H1 (cell line): ENCODE measurements around the gene VWA2. TPM values are rescaled to one million over a fixed set of nuclear protein-coding genes. Genes with fewer than 3 reads are reported as not detected.

Experiments
- CTCF ChIA-PET: fragments of 300-600 bp; sonication (Branson Sonifier 250); formaldehyde crosslinking; loops from one replicate; lab custom pipeline; 2021; ENCODE audit not compliant: partially characterized antibody; lab: Charles Lee
- POLR2A ChIA-PET: fragments of 300-600 bp; sonication (Branson Sonifier 250); formaldehyde crosslinking; loops from one replicate; lab custom pipeline; 2021; ENCODE audit warnings: inconsistent platforms; ENCODE audit not compliant: partially characterized antibody; lab: Charles Lee
- DNase-seq, 2 experiments: peaks; one replicate each; pipeline versions ENCODE4 v3.0.0 to v3.0.0-alpha.2; 2010 to 2022; ENCODE audit warnings: low spot score in 2 of 2, low read depth in 1 of 2, mixed read lengths in 1 of 2
- FAIRE-seq: peaks from 2 replicates; lab custom pipeline; 2011; peaks lifted over from hg19 to GRCh38; lab: Jason Lieb, UNC
- H2AFZ ChIP-seq: 2 replicates; pipeline ENCODE4 v1.8.1; 2012; ENCODE audit warnings: low read length, inconsistent platforms
- H2AK5ac ChIP-seq: 2 replicates; pipeline ENCODE4 v1.6.1; 2013; ENCODE audit warnings: low read depth, low read length
- H2BK120ac ChIP-seq: replicated peaks from 2 replicates; pipeline ENCODE3; 2013; ENCODE audit warnings: low read depth, low read length, inconsistent platforms
- H2BK12ac ChIP-seq: 2 replicates; pipeline ENCODE4 v1.6.1; 2013; ENCODE audit warnings: low read depth, low read length
- H2BK15ac ChIP-seq: 2 replicates; pipeline ENCODE4 v1.6.1; 2013; ENCODE audit warnings: low read length
- H2BK20ac ChIP-seq: 2 replicates; pipeline ENCODE4 v1.6.1; 2013; ENCODE audit warnings: low read length
- H2BK5ac ChIP-seq: 2 replicates; pipeline ENCODE4 v1.6.1; 2013; ENCODE audit warnings: low read depth, low read length
- H3K14ac ChIP-seq: 2 replicates; pipeline ENCODE4 v1.6.1; 2013; ENCODE audit warnings: inconsistent platforms; ENCODE audit not compliant: insufficient read length
- H3K18ac ChIP-seq: 2 replicates; pipeline ENCODE4 v1.6.1; 2013; ENCODE audit warnings: low read length; ENCODE audit errors: extremely low read depth
- H3K23ac ChIP-seq: 2 replicates; pipeline ENCODE4 v1.6.1; 2013; ENCODE audit warnings: inconsistent platforms; ENCODE audit not compliant: insufficient read length
- H3K23me2 ChIP-seq: 2 replicates; pipeline ENCODE4 v1.6.1; 2013; ENCODE audit warnings: low read depth, low read length
- H3K27ac ChIP-seq: 2 replicates; pipeline ENCODE4 v1.6.1; 2011; ENCODE audit warnings: low read depth, low read length, inconsistent platforms
- H3K27me3 ChIP-seq, 4 experiments: replicated peaks in 1 of 4; 1 replicate in 1 of 4; 2 replicates in 3 of 4; pipeline versions ENCODE4 v1.6.1 to v1.8.1; 2011 to 2013; ENCODE audit warnings: low read length in 3 of 4, mild to moderate bottlenecking in 3 of 4, inconsistent platforms in 2 of 4, mixed read lengths in 2 of 4, moderate library complexity in 1 of 4; ENCODE audit not compliant: control insufficient read depth in 3 of 4, insufficient read depth in 3 of 4; ENCODE audit errors: extremely low read depth in 1 of 4
- H3K36me3 ChIP-seq, 4 experiments: 2 replicates each; pipeline versions ENCODE4 v1.6.1 to v1.8.1; 2011 to 2013; ENCODE audit warnings: mild to moderate bottlenecking in 4 of 4, low read length in 3 of 4, moderate library complexity in 2 of 4, control low read depth in 1 of 4, inconsistent platforms in 1 of 4; ENCODE audit not compliant: insufficient read depth in 4 of 4, control insufficient read depth in 2 of 4
- H3K4ac ChIP-seq: replicated peaks from 2 replicates; pipeline ENCODE3; 2013; ENCODE audit warnings: low read length, low read depth, mixed read lengths, inconsistent platforms; ENCODE audit not compliant: insufficient read length
- H3K4me1 ChIP-seq, 4 experiments: replicated peaks in 1 of 4; 1 replicate in 1 of 4; 2 replicates in 3 of 4; pipeline versions ENCODE4 v1.6.1 to v1.8.1; 2011 to 2013; ENCODE audit warnings: low read length in 3 of 4, inconsistent platforms in 2 of 4, mixed read lengths in 1 of 4; ENCODE audit not compliant: insufficient read depth in 4 of 4, control insufficient read depth in 3 of 4
- H3K4me2 ChIP-seq, 2 experiments: 2 replicates each; pipeline versions ENCODE4 v1.6.1 to v1.8.1; 2011 to 2013; ENCODE audit warnings: low read depth in 2 of 2, low read length in 2 of 2, control low read depth in 1 of 2, inconsistent platforms in 1 of 2, mild to moderate bottlenecking in 1 of 2; ENCODE audit not compliant: insufficient read depth in 1 of 2
- H3K4me3 ChIP-seq, 4 experiments: fragments of 200-600, 300-600 bp in 1 of 4; sonication (generic), shearing (Covaris generic), sonication (Bioruptor Twin) in 1 of 4; 2 replicates each; pipeline versions ENCODE4 v1.5.1 to v1.8.1; 2011 to 2016; ENCODE audit warnings: low read length in 4 of 4, low read depth in 3 of 4, control low read depth in 2 of 4, inconsistent platforms in 2 of 4, mild to moderate bottlenecking in 2 of 4, mixed read lengths in 1 of 4, moderate library complexity in 1 of 4; ENCODE audit not compliant: insufficient read depth in 2 of 4; ENCODE audit errors: extremely low read depth in 1 of 4
- H3K56ac ChIP-seq: replicated peaks from 2 replicates; pipeline ENCODE3; 2013; ENCODE audit warnings: low read depth, mild to moderate bottlenecking, mixed read lengths, low read length, inconsistent platforms; ENCODE audit not compliant: insufficient read length
- H3K79me1 ChIP-seq: 2 replicates; pipeline ENCODE4 v1.6.1; 2013; ENCODE audit warnings: low read depth, low read length, control low read depth
- H3K79me2 ChIP-seq, 2 experiments: 2 replicates each; pipeline versions ENCODE4 v1.6.1 to v1.8.1; 2012 to 2013; ENCODE audit warnings: low read length in 2 of 2, mild to moderate bottlenecking in 2 of 2, inconsistent platforms in 1 of 2; ENCODE audit not compliant: insufficient read depth in 2 of 2, control insufficient read depth in 1 of 2
- H3K9ac ChIP-seq, 4 experiments: replicated peaks in 1 of 4; 1 replicate in 1 of 4; 2 replicates in 3 of 4; pipeline versions ENCODE4 v1.6.1 to v1.8.1; 2011 to 2013; ENCODE audit warnings: low read depth in 3 of 4, low read length in 3 of 4, control low read depth in 2 of 4, mild to moderate bottlenecking in 2 of 4, moderate library complexity in 2 of 4, inconsistent platforms in 1 of 4; ENCODE audit errors: extremely low read depth in 1 of 4
- H3K9me3 ChIP-seq, 2 experiments: 2 replicates each; pipeline versions ENCODE4 v1.6.1 to v1.8.1; 2012 to 2013; ENCODE audit warnings: mild to moderate bottlenecking in 2 of 2, moderate library complexity in 2 of 2, control low read depth in 1 of 2, inconsistent platforms in 1 of 2, low read depth in 1 of 2, low read length in 1 of 2, mixed read lengths in 1 of 2; ENCODE audit not compliant: insufficient read depth in 2 of 2
- H4K20me1 ChIP-seq, 2 experiments: replicated peaks in 1 of 2; 2 replicates each; pipeline versions ENCODE3 to v1.8.1; 2011 to 2013; ENCODE audit warnings: inconsistent platforms in 2 of 2, low read length in 2 of 2, mild to moderate bottlenecking in 1 of 2; ENCODE audit not compliant: insufficient read depth in 2 of 2, control insufficient read depth in 1 of 2
- H4K5ac ChIP-seq: 2 replicates; pipeline ENCODE4 v1.6.1; 2013; ENCODE audit warnings: low read length, low read depth, mixed read lengths, inconsistent platforms; ENCODE audit not compliant: insufficient read length
- H4K8ac ChIP-seq: 2 replicates; pipeline ENCODE4 v1.8.0; 2013; ENCODE audit warnings: mild to moderate bottlenecking, moderate library complexity, low read length, inconsistent platforms; ENCODE audit not compliant: insufficient read depth; ENCODE audit errors: extremely low read depth
- H4K91ac ChIP-seq: replicated peaks from 2 replicates; pipeline ENCODE3; 2013; ENCODE audit warnings: low read length, mixed read lengths, inconsistent platforms; ENCODE audit not compliant: insufficient read length
- CHD1 ChIP-seq: IDR thresholded peaks from 2 replicates; pipeline ENCODE4 v1.6.1; 2012; ENCODE audit warnings: low read depth, low read length, improper control_type of control experiment
- NANOG ChIP-seq: IDR thresholded peaks from 2 replicates; pipeline ENCODE4 v1.6.1; 2011; ENCODE audit warnings: low read length, low read depth, mild to moderate bottlenecking, inconsistent platforms; ENCODE audit not compliant: insufficient read depth, poor library complexity, severe bottlenecking
- POU5F1 ChIP-seq: IDR thresholded peaks from 2 replicates; pipeline ENCODE4 v1.6.1; 2011; ENCODE audit warnings: low read depth, mild to moderate bottlenecking, low read length, moderate library complexity
- RAD21 ChIP-seq, 2 experiments: IDR thresholded peaks in 1 of 2; conservative IDR thresholded peaks in 1 of 2; 2 replicates each; pipeline ENCODE4 v1.6.1; 2011; ENCODE audit warnings: low read depth in 2 of 2, low read length in 2 of 2, improper control_type of control experiment in 1 of 2, inconsistent platforms in 1 of 2, mild to moderate bottlenecking in 1 of 2, moderate library complexity in 1 of 2
- TAF1 ChIP-seq: IDR thresholded peaks from 2 replicates; pipeline ENCODE4 v1.6.1; 2011; ENCODE audit warnings: mild to moderate bottlenecking, low read depth, low read length
- ZNF274 ChIP-seq: IDR thresholded peaks from 2 replicates; pipeline ENCODE4 v1.7.0; 2012; ENCODE audit warnings: low read length, borderline replicate concordance; ENCODE audit errors: extremely low read depth
- WGBS, 2 experiments: shearing (Covaris generic) in 1 of 2; methylation state at CpG; one replicate each; pipeline versions ENCODE4 v1.1.6 to v1.1.7; 2013 to 2015; ENCODE audit warnings: low lambda C conversion rate in 2 of 2, mixed read lengths in 2 of 2, inconsistent platforms in 1 of 2, low coverage in 1 of 2, missing lambda C conversion rate in 1 of 2; ENCODE audit not compliant: insufficient replicate concordance in 2 of 2, insufficient coverage in 1 of 2, insufficient read length in 1 of 2; ENCODE audit errors: extremely low coverage in 1 of 2, missing lambda C conversion rate in 1 of 2; 5-methylcytosine and 5-hydroxymethylcytosine counted together
- polyA plus RNA-seq, 7 experiments: library from polyadenylated mRNA; depleted of rRNA in 3 of 7; stranded (reverse) in 5 of 7; unstranded in 2 of 7; fragments of >200 nt in 5 of 7; fragments of 200-250 nt in 2 of 7; gene quantifications; 1 replicate in 5 of 7; 2 replicates in 1 of 7; 4 replicates in 1 of 7; pipeline versions ENCODE4 v1.2.1 to v1.2.3, GENCODE V29; 2011 to 2013; ENCODE audit warnings: missing spikeins in 2 of 7, mixed read lengths in 2 of 7
- total RNA-seq: library from RNA; stranded (reverse); fragmentation: NEBNext Ultra II Directional; extraction: Animal tissue kit (Norgen Biotek cat#: 25700); gene quantifications from 2 replicates; pipeline ENCODE4 v1.2.1, GENCODE V29; 2021

VWA2 gene
- total and polyA plus RNA-seq, 2 of the 8 experiments (the other 6 are each of a cell fraction or from before 2014, with no cell fraction given) = 2.8 to 2.9 TPM

GRCh38 chr10:114257498-114257897, 18.4 kb downstream of the VWA2 start:
- H3K27me3 ChIP-seq = no peaks in the 10 kb centered on the region
- H4K5ac ChIP-seq = no peak overlapping the region
- no peak overlapping the region for H3K4me3 ChIP-seq
- FAIRE-seq = no peak
- no peaks in the 10 kb centered on the region for H3K36me3 ChIP-seq
- no peak overlapping the region for H3K23ac ChIP-seq
- H3K9ac ChIP-seq = no peak overlapping the region
- TF ChIP-seq ZNF274 = no peak
- TF ChIP-seq CHD1 = no peak
- TF ChIP-seq POU5F1 = no peak
- no peak for TF ChIP-seq NANOG
- TF ChIP-seq RAD21 (IDR thresholded peaks at IDR 0.05 in 1 of 2, conservative IDR thresholded peaks at IDR 0.05 in 1 of 2; ENCODE audit: low read depth in 2 of 2, low read length in 2 of 2) = no peak
- no peak for TF ChIP-seq TAF1
- no peak for DNase-seq
- H3K79me2 ChIP-seq = no peaks in the 10 kb centered on the region
- no peaks in the 10 kb centered on the region for H4K20me1 ChIP-seq
- H2AK5ac ChIP-seq = no peak overlapping the region
- H3K4me2 ChIP-seq = no peak overlapping the region
- H2BK20ac ChIP-seq = no peak overlapping the region
- no peak overlapping the region for H2BK15ac ChIP-seq
- no peak overlapping the region for H3K4ac ChIP-seq
- WGBS, 2 experiments = 89% methylated on average over 3 of the region's 3 CpGs; no CpG with 5 or more reads in 1 of the 2 experiments
- no peak overlapping the region for H2BK5ac ChIP-seq
- 0 out of 4 replicates have a peak, but pooled peaks cover 0 to 2% of the 10 kb centered on the region in 2 experiments for H3K9me3 ChIP-seq
- ChIA-PET POLR2A (no interaction called here), CTCF (interaction anchor here (0.6 kb wide), 1 partner anchor 429 kb away, joined by 4 read pairs; no protein-coding TSS in a partner anchor)
- H3K79me1 ChIP-seq = no peaks in the 10 kb centered on the region; the same call in 1 of the 2 replicates
- H4K91ac ChIP-seq = no peak overlapping the region
- H3K14ac ChIP-seq = no peak overlapping the region
- no peak overlapping the region for H2BK120ac ChIP-seq
- H3K27ac ChIP-seq = no peak overlapping the region
- H3K18ac ChIP-seq = no peak overlapping the region
- no peak overlapping the region for H2BK12ac ChIP-seq
- H3K56ac ChIP-seq = no peak overlapping the region
- no peak overlapping the region for H4K8ac ChIP-seq
- H2AFZ ChIP-seq = no peak overlapping the region
- no peaks in the 10 kb centered on the region for H3K4me1 ChIP-seq
- no peaks in the 10 kb centered on the region for H3K23me2 ChIP-seq
